ENCODE results near the gene MRPL55.

MRPL55 gene

DNA sequence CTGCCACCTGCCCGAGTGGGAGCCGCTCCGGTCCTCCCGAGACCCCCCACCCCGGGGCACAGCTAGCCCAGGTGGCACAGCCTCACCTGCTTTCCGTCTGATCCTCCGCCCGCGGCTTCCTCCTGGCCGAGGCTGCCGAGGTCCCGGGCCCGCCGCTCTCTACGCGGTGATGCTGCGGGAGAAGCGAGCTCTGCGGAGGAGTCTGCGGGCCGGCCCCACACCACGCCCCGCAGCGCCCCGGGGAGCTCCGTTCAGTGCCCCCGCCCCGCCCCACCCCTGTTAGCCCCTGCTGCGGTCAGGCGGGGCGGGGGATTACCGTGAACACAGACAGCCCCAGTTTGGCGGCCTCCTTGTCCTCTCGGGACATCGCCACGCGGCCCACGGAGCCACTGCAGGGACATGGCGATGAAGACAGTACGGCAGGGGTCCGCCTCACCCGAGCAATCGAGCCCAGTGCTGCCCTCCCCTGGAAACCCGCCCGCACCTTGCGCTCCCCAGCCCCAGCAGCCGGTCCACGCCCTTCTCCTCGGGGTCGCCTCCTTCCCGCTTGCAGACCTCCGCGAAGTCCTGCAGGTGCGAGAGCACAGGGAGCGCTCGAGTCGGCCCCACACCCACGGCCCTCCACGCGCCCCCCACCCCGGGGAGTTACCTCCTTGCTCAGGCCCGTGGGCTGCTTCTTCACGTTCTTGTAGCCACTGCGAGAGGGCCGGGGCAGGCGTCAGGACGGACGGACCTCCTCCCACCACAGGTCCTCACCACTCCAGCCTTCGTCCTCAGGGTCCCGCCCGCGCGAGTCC, 6.9 kb downstream of the MRPL55 start:
- peaks cover 66% of the 10 kb centered on the region for H3K36me3 ChIP-seq (ENCODE audit: insufficient read depth, low read length)
- no peaks in the 10 kb centered on the region for H4K20me1 ChIP-seq (ENCODE audit: insufficient read depth, low read length)
- peaks cover 9% of the 10 kb centered on the region for H3F3A ChIP-seq (ENCODE audit: insufficient read depth, low read length)
- H3K4me1 ChIP-seq (ENCODE audit: insufficient read depth, low read length, severe bottlenecking), result peaks cover 23% of the 10 kb centered on the region
- peak overlapping the region; percentile 96 for H3K4me3 ChIP-seq (ENCODE audit: low read depth, low read length, poor library complexity, severe bottlenecking)
- no peak overlapping the region for H2AFZ ChIP-seq (ENCODE audit: low read length)
- H3K9me3 ChIP-seq (ENCODE audit: low read length), result no peaks in the 10 kb centered on the region
- H3K9me2 ChIP-seq (ENCODE audit: low read depth, low read length), result no peaks in the 10 kb centered on the region
- H3K27ac ChIP-seq (ENCODE audit: low read depth, low read length, poor library complexity, severe bottlenecking), result peak overlapping the region; percentile 64
- no peaks in the 10 kb centered on the region for H3K27me3 ChIP-seq (ENCODE audit: insufficient read depth, low read length)
- H3K4me2 ChIP-seq (ENCODE audit: low read length), result peak overlapping the region; percentile 78
- H3K9ac ChIP-seq (ENCODE audit: low read length), result peak overlapping the region; percentile 89
- H3K79me2 ChIP-seq (ENCODE audit: insufficient read depth, low read length), result no peaks in the 10 kb centered on the region
- TF ChIP-seq, protein P1, sequence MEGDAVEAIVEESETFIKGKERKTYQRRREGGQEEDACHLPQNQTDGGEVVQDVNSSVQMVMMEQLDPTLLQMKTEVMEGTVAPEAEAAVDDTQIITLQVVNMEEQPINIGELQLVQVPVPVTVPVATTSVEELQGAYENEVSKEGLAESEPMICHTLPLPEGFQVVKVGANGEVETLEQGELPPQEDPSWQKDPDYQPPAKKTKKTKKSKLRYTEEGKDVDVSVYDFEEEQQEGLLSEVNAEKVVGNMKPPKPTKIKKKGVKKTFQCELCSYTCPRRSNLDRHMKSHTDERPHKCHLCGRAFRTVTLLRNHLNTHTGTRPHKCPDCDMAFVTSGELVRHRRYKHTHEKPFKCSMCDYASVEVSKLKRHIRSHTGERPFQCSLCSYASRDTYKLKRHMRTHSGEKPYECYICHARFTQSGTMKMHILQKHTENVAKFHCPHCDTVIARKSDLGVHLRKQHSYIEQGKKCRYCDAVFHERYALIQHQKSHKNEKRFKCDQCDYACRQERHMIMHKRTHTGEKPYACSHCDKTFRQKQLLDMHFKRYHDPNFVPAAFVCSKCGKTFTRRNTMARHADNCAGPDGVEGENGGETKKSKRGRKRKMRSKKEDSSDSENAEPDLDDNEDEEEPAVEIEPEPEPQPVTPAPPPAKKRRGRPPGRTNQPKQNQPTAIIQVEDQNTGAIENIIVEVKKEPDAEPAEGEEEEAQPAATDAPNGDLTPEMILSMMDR (IDR thresholded peaks at IDR 0.05; ENCODE audit: low read length), result peak; percentile 29
- no peak for TF ChIP-seq EZH2 (IDR thresholded peaks at IDR 0.05; ENCODE audit: borderline replicate concordance, low read length)

DNA sequence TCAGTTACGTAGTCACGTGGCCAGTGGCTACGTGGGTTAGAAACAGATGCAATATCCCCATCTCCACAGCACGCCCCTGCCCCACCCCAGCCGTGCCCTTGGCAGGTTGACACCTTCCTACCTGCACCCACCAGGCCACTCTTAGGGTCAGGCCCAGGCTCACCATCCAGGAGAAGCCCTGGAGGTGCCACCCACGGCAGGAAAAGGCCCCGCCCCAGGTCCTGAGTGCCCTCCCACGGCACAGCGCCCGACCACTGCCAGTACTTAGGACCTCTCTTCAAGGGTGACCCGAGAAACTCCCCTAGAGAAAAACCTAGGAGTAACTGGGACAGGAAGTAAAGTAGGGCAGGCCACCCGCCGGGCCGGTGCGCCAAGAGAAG, 7.5 kb downstream of the MRPL55 start:
- no peaks in the 10 kb centered on the region for H3K9me2 ChIP-seq (ENCODE audit: low read depth, low read length)
- H3K4me1 ChIP-seq (ENCODE audit: insufficient read depth, low read length, severe bottlenecking), result peaks cover 23% of the 10 kb centered on the region
- peaks cover 66% of the 10 kb centered on the region for H3K36me3 ChIP-seq (ENCODE audit: insufficient read depth, low read length)
- peak overlapping the region; percentile 89 for H3K9ac ChIP-seq (ENCODE audit: low read length)
- H3K79me2 ChIP-seq (ENCODE audit: insufficient read depth, low read length), result 0 out of 2 replicates have a peak, but pooled peaks cover 3% of the 10 kb centered on the region
- peak overlapping the region; percentile 96 for H3K4me3 ChIP-seq (ENCODE audit: low read depth, low read length, poor library complexity, severe bottlenecking)
- peaks cover 9% of the 10 kb centered on the region for H3F3A ChIP-seq (ENCODE audit: insufficient read depth, low read length)
- no peaks in the 10 kb centered on the region for H3K9me3 ChIP-seq (ENCODE audit: low read length)
- H2AFZ ChIP-seq (ENCODE audit: low read length), result no peak overlapping the region
- no peaks in the 10 kb centered on the region for H3K27me3 ChIP-seq (ENCODE audit: insufficient read depth, low read length)
- no peak for TF ChIP-seq EZH2 (IDR thresholded peaks at IDR 0.05; ENCODE audit: borderline replicate concordance, low read length)
- TF ChIP-seq, protein P1 (IDR thresholded peaks at IDR 0.05; ENCODE audit: low read length), result no peak
- peak overlapping the region; percentile 78 for H3K4me2 ChIP-seq (ENCODE audit: low read length)
- peak overlapping the region; percentile 64 for H3K27ac ChIP-seq (ENCODE audit: low read depth, low read length, poor library complexity, severe bottlenecking)
- H4K20me1 ChIP-seq (ENCODE audit: insufficient read depth, low read length), result no peaks in the 10 kb centered on the region

DNA sequence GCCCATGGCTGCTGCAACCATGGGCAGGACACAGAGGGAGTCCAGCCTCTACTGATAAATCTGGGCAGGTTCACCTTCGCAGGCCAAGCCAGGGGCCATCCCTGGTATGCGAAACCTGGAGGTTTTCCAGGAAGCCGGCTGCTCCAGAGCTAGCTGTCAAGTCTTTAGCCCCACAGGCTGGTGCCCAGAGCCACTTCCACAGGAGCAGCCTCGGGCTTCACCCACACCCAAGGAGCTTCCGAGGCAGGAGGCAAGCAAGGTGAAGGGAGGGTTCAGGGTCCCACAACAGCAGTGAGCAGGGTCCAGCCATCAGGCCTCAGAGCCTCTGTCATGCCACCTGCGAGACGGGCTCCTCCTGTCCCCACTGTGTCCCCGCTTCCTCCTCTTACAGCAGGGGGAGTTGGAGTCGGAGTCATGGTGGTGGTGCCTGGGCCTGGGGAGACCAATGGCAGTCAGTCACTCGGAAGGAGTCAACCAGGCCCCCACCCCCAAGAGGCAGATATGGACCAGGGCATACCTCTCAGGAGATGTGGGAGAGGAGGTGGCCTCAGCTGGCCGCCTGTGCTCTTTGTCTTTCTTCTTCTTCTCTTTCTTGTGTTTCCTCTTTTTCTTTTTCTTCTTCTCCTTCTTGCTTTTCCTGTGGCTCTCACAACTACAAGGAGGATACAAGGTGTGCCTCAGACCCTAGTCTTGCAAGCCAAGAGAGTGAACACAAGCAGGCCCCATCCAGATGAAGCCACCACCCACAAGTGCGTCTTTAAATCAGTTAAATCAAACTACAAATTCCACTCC, 8.1 kb downstream of the MRPL55 start:
- H4K20me1 ChIP-seq (ENCODE audit: insufficient read depth, low read length), result no peaks in the 10 kb centered on the region
- H3K27ac ChIP-seq (ENCODE audit: low read depth, low read length, poor library complexity, severe bottlenecking), result peak overlapping the region; percentile 64
- H3K9me2 ChIP-seq (ENCODE audit: low read depth, low read length), result no peaks in the 10 kb centered on the region
- peak overlapping the region; percentile 89; the same call in 1 of the 2 replicates for H3K9ac ChIP-seq (ENCODE audit: low read length)
- peak overlapping the region; percentile 96 for H3K4me3 ChIP-seq (ENCODE audit: low read depth, low read length, poor library complexity, severe bottlenecking)
- peaks cover 67% of the 10 kb centered on the region for H3K36me3 ChIP-seq (ENCODE audit: insufficient read depth, low read length)
- peaks cover 23% of the 10 kb centered on the region for H3K4me1 ChIP-seq (ENCODE audit: insufficient read depth, low read length, severe bottlenecking)
- peak overlapping the region; percentile 78 for H3K4me2 ChIP-seq (ENCODE audit: low read length)
- no peaks in the 10 kb centered on the region for H3K9me3 ChIP-seq (ENCODE audit: low read length)
- H3F3A ChIP-seq (ENCODE audit: insufficient read depth, low read length), result peaks cover 9% of the 10 kb centered on the region
- no peak for TF ChIP-seq EZH2 (IDR thresholded peaks at IDR 0.05; ENCODE audit: borderline replicate concordance, low read length)
- TF ChIP-seq, protein P1 (IDR thresholded peaks at IDR 0.05; ENCODE audit: low read length), result no peak
- peaks cover 9% of the 10 kb centered on the region for H3K79me2 ChIP-seq (ENCODE audit: insufficient read depth, low read length)
- H2AFZ ChIP-seq (ENCODE audit: low read length), result no peak overlapping the region
- no peaks in the 10 kb centered on the region for H3K27me3 ChIP-seq (ENCODE audit: insufficient read depth, low read length)

Data from OCI-LY1 (cell line).